GM12872 (cell line): ENCODE results near the gene ME1.

Experiments used
- TF ChIP-seq, protein P1 (sequence below): IDR thresholded peaks from 3 replicates; pipeline ENCODE4 v1.5.1; 2011; ENCODE audit warnings: low read depth, mild to moderate bottlenecking, low read length, moderate library complexity; ENCODE audit not compliant: insufficient read depth

Gene ME1

DNA sequence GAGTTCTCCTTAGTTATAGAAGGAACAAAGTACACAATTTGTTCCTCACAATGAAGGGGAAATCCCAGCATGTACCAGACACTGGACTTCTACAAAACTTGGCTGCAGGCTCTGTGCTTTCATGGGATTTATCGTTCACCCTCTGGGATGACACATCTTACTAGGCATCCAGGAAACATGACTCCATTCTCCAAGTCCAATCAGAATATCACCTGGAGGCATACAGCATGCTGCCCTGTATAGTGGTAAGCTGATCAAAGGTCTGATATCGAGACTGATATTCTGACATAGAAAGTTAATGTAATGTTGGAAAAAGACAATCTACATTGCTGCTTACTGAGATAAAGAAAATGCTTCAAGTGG is 231.0 kb downstream of the ME1 start:
- TF ChIP-seq, protein P1, sequence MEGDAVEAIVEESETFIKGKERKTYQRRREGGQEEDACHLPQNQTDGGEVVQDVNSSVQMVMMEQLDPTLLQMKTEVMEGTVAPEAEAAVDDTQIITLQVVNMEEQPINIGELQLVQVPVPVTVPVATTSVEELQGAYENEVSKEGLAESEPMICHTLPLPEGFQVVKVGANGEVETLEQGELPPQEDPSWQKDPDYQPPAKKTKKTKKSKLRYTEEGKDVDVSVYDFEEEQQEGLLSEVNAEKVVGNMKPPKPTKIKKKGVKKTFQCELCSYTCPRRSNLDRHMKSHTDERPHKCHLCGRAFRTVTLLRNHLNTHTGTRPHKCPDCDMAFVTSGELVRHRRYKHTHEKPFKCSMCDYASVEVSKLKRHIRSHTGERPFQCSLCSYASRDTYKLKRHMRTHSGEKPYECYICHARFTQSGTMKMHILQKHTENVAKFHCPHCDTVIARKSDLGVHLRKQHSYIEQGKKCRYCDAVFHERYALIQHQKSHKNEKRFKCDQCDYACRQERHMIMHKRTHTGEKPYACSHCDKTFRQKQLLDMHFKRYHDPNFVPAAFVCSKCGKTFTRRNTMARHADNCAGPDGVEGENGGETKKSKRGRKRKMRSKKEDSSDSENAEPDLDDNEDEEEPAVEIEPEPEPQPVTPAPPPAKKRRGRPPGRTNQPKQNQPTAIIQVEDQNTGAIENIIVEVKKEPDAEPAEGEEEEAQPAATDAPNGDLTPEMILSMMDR = no peak

DNA sequence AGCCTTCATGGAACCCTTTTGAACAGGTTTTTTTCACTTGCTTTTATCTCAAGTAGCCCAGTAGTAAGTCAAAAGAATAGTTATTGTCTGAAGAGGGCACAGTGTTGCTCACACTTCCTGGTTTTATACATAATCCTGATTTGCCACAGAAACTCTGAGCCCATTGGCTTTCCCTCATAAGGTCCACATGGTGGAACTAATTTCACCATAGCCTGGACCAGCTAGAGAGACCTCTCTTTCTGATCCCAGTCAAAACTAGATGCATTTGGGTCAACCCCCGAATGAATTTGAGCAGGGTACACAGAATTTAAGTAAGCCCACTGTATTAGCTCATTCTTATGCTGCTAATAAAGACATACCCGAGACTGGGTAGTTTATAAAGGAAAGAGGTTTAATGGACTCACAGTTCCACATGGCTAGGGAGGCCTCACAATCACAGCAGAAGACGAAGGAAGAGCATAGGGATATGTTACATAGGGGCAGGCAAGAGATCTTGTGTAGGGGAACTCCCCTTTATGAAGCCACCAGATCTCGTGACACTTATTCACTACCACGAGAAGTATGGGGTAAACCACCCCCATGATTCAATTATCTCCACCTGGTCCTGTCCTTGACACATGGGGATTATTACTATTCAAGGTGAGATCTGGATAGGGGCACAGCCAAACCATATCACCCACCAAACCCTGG is 231.5 kb downstream of the ME1 start:
- TF ChIP-seq, protein P1 = no peak

DNA sequence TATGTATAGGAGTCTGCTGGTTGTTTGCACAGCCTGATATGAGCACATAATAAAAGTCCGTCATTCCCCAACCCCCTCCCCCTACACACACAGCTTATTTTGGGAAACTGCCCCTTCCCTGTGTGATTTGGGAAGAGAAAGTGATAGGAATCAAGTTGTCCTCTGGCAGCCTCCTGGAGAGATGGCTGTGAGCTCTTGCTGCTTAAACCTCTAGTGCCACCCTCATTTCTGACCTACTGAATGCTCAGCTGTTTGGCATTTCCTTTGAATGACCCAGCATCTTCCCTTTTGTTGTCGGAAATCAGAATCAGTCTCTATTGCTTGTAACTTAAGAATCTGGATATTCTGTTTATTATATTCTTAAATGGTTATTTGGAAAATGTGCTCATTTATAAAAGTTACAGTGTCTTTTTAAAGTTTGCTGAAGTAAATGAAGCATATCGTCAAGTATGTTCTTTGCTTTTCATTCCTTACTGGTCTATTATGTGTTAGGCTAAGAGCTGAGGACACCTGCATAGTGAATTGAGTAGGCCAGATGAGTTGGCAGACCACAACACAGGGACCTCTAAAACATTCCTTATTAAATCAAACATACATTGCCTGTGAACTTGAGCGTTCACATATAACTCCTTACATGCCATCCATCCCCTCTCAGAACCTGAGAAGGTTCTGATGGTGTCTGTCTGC is 232.2 kb downstream of the ME1 start:
- TF ChIP-seq, protein P1 = no peak

DNA sequence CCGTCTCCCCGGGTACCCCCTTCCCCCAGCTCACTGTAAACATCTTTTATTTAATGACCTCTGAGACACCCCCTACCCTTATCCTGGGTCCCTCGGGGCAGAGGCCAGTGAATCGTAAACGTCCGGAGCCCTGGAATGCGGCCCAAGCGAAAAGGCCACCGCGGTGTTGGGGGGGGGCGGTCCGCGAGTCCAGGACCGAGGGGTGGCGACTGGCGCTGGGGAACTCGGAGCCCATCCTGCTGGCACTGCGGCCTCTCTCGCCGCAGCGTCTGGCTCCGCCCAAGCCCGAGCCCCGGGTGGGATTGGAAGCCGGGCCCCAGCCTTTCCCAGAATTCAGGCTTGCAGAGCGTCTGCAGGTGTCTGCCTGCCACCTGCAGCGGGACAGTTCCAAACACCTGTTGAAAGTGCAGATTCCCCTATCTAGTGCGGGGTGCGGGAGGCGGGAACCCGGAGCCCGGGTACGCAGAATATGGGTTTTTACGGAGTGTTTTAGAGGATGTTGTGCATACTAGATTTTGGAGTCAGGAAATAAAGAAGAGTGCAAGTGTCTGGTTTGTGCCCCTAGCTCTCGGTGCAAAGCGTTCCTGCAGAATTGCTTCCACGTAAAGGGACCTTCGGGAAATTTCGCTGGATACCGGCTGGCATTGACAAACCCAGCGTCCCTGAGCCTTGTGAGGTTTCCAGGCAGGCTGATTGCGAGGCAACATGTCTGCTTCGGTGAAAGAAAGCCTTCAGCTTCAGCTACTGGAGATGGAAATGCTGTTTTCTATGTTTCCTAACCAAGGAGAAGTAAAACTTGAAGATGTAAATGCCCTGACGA is 236.9 kb downstream of the ME1 start:
- TF ChIP-seq, protein P1 = no peak

DNA sequence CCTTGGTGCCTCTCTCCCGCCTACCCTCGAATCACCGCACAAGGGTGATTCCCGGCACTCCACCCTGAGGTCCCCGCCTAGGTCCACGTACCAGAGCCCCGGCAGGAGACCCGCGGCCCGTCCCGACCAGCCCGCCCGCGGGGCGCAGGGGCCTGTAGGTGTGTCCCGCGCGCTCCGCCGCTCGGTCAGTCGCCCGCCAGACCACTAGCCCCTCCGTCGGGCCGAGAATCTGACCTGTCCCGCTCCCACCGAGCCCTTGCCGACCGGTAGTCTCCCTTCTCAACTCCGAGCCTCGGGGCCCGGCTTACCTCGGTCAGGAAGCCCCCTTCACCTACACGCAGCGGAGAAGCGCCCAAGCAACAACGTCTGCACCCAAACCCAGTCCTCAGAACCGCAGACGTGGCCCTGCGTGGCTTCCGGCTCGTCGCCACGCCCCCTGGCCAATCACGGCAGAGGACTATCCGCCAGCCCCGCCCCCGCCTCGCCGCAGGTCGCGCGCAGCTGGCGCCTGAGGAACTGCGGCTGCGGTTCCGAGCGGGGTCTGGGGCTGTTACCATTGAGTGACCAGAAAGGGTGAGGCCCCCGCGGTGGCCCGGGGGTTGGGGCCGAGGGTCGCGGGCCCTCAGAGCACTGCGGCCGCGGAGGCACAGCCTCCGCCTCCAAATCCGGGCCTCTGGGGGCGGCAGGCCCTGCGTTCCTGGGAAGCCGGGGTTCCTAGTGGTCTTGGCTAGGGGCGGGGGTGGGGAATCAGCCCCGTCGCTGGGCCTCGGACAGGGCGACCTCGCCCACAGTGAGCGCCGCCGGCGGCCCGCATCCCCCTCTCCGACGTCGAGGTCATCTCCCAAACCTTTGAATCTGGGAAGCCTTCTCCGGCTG is 237.7 kb downstream of the ME1 start, which contains the start of the genes PGM3 and RWDD2A:
TSS of gene PGM3 (minus strand) at position 395 of the 876 bp plus-strand sequence. CDS start 2,253 bp downstream, outside the sequence.
TSS of gene RWDD2A (plus strand) at position 487 of the 876 bp plus-strand sequence. CDS start 1,095 bp downstream, outside the sequence.
- TF ChIP-seq, protein P1 = no peak

DNA sequence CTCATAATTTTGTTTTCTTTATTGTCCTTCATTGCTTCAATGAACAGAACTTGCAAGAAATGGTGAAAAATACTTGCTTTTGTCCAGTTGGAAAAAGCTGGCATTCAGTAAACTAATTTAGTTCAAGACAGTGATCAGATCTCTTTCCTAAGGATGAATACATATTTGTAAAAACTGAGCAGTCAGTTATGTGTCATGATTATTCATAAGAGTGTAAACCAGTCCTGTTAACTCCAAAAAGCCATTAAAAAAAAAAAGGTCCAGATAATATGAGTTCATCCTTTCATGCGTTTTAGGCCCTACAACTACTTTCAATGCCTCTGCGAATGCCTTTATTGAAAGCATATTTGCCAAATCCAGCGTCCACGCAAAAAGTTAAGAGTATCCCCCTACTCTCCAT is 238.4 kb downstream of the ME1 start:
- TF ChIP-seq, protein P1 = no peak
